K562 treated with DMSO at 1 percent for 24 hours (cell line): Measurements from ENCODE around the gene TFB1M. TPM values are rescaled to one million over a fixed set of nuclear protein-coding genes. Genes with fewer than 3 reads are reported as not detected.

Experiments
- total RNA-seq: library from RNA; unstranded; fragments of 300-600 nt; gene quantifications from 2 replicates; pipeline ENCODE4 v1.2.3, GENCODE V29; 2022; ENCODE audit warnings: low read depth; ENCODE audit not compliant: insufficient read depth

The TFB1M gene
- total RNA-seq, result 13.3 and 16.3 TPM in 2 replicates

DNA sequence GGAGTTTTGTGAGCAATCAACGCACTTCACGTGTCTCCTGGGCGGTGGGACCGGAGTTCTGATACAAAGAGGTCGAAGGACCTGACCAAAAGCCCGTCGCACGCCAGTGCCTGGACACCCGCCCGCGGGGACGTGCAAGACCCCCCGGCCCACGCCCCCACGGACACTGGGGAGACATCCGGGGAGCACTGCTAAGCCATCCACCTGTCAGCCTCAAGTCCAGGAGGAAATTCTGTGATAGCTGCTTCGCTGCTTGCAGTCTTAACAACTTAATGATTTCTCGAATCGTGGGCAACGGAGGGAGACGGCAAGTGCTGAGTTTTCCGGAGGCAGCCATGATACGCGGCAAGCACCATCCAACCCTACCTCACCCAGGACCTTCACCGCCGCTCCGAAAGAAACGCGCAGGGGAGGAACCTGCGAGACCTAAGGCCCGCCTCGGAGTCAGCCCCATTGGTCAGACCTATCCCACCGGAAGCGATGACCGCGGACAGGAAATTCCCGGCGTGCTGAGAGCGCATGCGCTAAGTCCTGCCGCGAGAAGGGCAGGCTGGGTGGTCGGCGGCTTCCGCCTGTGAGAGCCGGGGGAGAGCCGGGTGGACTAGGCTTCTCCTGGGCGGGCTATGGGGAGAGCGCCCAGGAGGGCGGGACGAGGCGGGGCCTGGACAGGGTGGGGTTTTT, at the start of gene TFB1M:
Gene TFB1M (minus strand): TSS at position 393 of the 681 bp plus-strand sequence. CDS start 56 bp downstream, at position 337.

DNA sequence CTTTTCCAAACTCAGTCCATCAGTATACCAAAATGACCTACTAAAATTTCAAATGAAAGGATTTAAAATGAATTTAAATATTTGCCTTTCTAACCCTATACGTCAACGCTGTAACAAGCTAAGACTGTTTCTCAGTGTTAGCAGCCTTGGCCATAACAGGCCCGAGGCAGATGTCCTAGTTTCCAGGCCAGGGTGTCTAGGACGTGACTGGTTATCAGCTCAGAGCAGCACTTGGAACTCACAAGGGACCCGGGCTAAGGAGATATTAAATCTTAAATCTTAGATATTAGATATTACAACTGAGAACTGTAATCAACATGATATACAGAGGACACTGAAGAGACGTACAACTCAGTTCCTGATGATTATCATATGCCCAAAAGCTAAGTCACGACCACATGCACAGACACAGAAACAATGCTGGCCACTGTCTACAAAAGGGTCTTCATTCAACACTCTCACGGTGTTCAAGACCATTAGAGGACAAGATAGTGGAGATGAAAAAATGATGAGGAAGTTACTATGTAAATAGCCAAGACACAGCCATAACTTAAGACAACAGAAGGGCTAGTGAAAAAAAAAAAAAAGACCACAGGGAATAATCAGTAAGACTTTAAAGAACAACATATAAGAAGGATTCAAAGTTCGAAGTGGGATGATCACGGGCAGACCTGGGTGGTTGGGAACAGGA, 50.8 kb downstream of the TFB1M start, which contains the start of gene CLDN20:
Gene CLDN20 (plus strand): TSS at position 641 of the 691 bp plus-strand sequence. CDS start 11,707 bp downstream, outside the sequence.

Other genes with a start within 250 kb of the TFB1M start
- gene CLDN20, start 50.5 kb downstream of the TFB1M start, total RNA-seq, result not detected in 2 replicates
- gene NOX3, start 141.4 kb upstream of the TFB1M start, total RNA-seq, result not detected in 2 replicates